Right lobe of liver (tissue), 6 donors: ENCODE measurements around the gene COL23A1. TPM values are rescaled to one million over a fixed set of nuclear protein-coding genes. Genes with fewer than 3 reads are reported as not detected.

Source experiments
- ATAC-seq, 4 donors: fragments of 200-7000 bp; cut with Tn5 transposase; one replicate each; pipeline ENCODE4 v1.9.1; 2020; ENCODE audit warnings: mild to moderate bottlenecking in 4 of 4, moderate library complexity in 4 of 4
- DNase-seq, 3 donors: peaks; one replicate each; pipeline ENCODE4 v3.0.0-alpha.2; 2020
- H3K27ac ChIP-seq, 3 donors: fragments of 200-600 bp; one replicate each; pipeline ENCODE4 v1.8.0; 2022
- H3K27me3 ChIP-seq, 2 donors: fragments of 200-600 bp; one replicate each; pipeline ENCODE4 v1.8.0; 2022
- H3K36me3 ChIP-seq, 4 donors: fragments of 200-600 bp; sonication (generic) in 1 of 4; one replicate each; pipeline versions ENCODE4 v1.5.1 to v1.8.0; 2017 to 2022; ENCODE audit warnings: control low read depth in 1 of 4
- H3K4me1 ChIP-seq, 4 donors: fragments of 200-600 bp; sonication (generic) in 1 of 4; one replicate each; pipeline versions ENCODE4 v1.5.1 to v1.8.0; 2017 to 2022; ENCODE audit warnings: control low read depth in 1 of 4
- H3K4me3 ChIP-seq, 3 donors: fragments of 200-600 bp; one replicate each; pipeline ENCODE4 v1.8.0; 2022
- H3K9me3 ChIP-seq, 4 donors: fragments of 200-600 bp; sonication (generic) in 1 of 4; one replicate each; pipeline versions ENCODE4 v1.5.1 to v1.8.0; 2017 to 2022; ENCODE audit warnings: control low read depth in 1 of 4
- POLR2A ChIP-seq: fragments of 450-650 bp; IDR thresholded peaks from one replicate; pipeline ENCODE4 v1.6.1; 2017; ENCODE audit warnings: antibody characterized with exemption, mild to moderate bottlenecking
- WGBS: methylation state at CpG from one replicate; pipeline ENCODE4 v1.1.6; 2018; ENCODE audit warnings: low coverage, low lambda C conversion rate; ENCODE audit not compliant: insufficient coverage; ENCODE audit errors: missing lambda C conversion rate; 5-methylcytosine and 5-hydroxymethylcytosine counted together
- intact Hi-C, 2 donors: fragments of 100-400 bp; cut with DNase I; formaldehyde crosslinking; loops; one replicate each; pipeline versions ENCODE4 v1.11.2 to v1.14.1; 2022
- total RNA-seq, 6 experiments: library from RNA; depleted of rRNA in 2 of 6; stranded (reverse); fragments of >200 nt in 2 of 6; fragmentation: NEBNext Ultra II Directional in 3 of 6; extraction: Animal tissue kit (Norgen Biotek cat#: 25700) in 3 of 6; gene quantifications; one replicate each; pipeline versions ENCODE4 v1.1.0 to v1.2.4, GENCODE V29; 2016 to 2023
- TF ChIP-seq, protein P1 (sequence below), 4 donors: fragments of 200-600 bp in 3 of 4; fragments of 450-650 bp in 1 of 4; IDR thresholded peaks; one replicate each; pipeline versions ENCODE4 v1.5.1 to v1.8.0; 2016 to 2022; ENCODE audit warnings: antibody characterized with exemption in 4 of 4, mild to moderate bottlenecking in 2 of 4
- donor health status: DM: no; HTN: yes; CAD: no.
- donor health status: DM: no; HTN: no; CAD: no.
- donor health status: DM: no; HTN: no; CAD: no.
- donor health status: DM: no; HTN: yes; CAD: no.
- donor health status: DM: no; HTN: yes; CAD: no.

The COL23A1 gene
- total RNA-seq, 6 experiments from 2014 or later = 0.25 to 1.2 (median 0.50) TPM

DNA sequence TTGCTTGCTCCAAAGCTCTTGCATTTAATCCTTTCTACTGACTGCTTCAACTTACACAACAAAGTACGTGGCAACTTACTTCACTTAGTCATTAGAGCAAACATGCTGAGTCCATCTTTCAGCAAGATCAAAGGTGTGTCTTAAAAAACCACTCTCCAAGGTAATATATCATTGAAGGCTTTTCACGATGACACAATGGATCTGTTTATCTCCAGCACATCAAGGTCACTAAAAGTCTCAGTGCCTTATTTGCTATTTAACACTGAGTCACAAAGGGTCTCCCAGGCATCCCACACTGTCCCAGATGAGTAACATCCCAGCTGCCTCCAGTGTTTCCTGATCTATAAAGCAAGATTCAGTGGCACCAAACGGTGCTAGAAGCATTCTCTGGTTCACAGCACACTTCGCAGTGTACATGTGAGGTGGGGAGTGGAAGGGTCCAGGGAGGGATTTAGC lies 40.3 kb upstream of the COL23A1 start:
- WGBS = 23% methylated on average over 2 of the region's 4 CpGs
- Histone ChIP-seq H3K36me3 (no peaks in the 10 kb centered on the region), H3K9me3 (no peaks in the 10 kb centered on the region), H3K4me1 (peaks cover 0 to under 1% (median under 1%) of the 10 kb centered on the region in 4 donors), H3K27ac (no peak overlapping the region), H3K4me3 (no peak overlapping the region), H3K27me3 (no peaks in the 10 kb centered on the region)
- ATAC-seq (no peak), DNase-seq (no peak)
- intact Hi-C loops = no loop called here
- no peak for TF ChIP-seq POLR2A
- TF ChIP-seq, protein P1, sequence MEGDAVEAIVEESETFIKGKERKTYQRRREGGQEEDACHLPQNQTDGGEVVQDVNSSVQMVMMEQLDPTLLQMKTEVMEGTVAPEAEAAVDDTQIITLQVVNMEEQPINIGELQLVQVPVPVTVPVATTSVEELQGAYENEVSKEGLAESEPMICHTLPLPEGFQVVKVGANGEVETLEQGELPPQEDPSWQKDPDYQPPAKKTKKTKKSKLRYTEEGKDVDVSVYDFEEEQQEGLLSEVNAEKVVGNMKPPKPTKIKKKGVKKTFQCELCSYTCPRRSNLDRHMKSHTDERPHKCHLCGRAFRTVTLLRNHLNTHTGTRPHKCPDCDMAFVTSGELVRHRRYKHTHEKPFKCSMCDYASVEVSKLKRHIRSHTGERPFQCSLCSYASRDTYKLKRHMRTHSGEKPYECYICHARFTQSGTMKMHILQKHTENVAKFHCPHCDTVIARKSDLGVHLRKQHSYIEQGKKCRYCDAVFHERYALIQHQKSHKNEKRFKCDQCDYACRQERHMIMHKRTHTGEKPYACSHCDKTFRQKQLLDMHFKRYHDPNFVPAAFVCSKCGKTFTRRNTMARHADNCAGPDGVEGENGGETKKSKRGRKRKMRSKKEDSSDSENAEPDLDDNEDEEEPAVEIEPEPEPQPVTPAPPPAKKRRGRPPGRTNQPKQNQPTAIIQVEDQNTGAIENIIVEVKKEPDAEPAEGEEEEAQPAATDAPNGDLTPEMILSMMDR (IDR thresholded peaks at IDR 0.05) = no peak

DNA sequence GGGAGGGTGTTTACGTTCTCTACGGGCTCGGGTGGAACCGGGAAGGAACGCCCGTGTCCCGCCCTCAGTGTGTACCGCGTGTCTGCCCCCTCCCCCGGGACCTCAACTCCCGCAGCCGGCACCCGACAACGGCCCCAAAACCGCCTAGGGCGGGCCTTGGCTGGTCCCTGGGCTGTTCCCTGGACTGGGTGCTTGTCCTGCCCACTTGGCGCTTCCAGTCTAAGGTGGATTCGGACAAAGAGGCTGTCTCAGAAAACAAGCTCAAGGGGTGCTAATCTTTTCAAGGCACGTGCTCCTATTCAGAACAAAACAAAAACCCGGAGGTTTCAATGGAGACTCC lies 37.0 kb upstream of the COL23A1 start:
- TF ChIP-seq, protein P1 (IDR thresholded peaks at IDR 0.05) = no peak
- ATAC-seq = no peak
- DNase-seq = no peak
- no peaks in the 10 kb centered on the region for H3K27me3 ChIP-seq
- H3K36me3 ChIP-seq = peaks cover 0 to 10% (median 7%) of the 10 kb centered on the region in 4 donors
- peak overlapping the region; percentile 77 to 99 (median 93) for H3K4me3 ChIP-seq
- H3K4me1 ChIP-seq = peaks cover 0 to 21% (median 9%) of the 10 kb centered on the region in 4 donors
- H3K9me3 ChIP-seq = no peaks in the 10 kb centered on the region
- intact Hi-C loops = no loop called here
- 6% methylated on average over 7 of the region's 20 CpGs for WGBS
- peak overlapping the region; percentile 98 to 100 (median 99) for H3K27ac ChIP-seq

DNA sequence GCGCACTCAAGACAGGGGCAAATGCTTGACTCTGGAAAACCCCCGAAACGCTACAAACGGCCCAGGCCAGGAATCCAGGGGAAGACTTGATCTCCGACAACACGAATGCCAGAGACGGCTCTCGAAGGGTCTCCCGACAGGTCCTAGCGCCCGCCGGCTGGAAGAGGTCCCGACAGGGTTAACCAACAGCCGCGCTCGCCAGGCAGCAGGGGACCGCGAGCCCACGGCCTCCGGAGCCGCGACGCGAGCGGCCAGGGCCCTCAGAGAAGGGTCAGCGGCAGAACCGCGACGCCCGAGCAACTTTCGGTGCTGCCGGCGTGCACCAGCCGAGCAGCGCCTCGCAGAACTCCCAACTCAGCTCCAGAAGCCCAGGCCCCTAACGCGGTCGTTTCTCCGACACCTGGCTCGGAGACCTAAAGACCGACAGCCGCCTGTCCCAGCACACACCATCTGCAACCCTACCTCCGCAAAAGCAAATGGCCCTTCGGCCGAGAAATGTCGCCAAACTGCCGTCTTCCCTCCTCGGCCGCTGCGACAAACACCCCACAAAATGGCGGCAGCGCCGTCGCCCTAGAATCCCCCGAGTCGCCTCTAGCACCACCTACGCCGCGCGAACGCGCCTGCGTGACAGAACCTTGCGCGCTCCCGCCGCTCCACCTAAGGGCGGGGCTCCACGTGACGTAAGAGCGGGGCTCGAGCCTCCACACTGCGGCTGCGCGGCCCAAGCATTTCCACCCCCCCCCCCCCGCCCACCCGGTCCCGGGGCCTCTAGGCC lies 36.5 kb upstream of the COL23A1 start, which contains the start of gene CLK4:
TSS of gene CLK4 (minus strand) at position 567 of the 775 bp plus-strand sequence. CDS start 3,634 bp downstream, outside the sequence.
- Histone ChIP-seq H3K27ac (peak within 1 kb of the TSS; percentile 98 to 100 (median 99)), H3K9me3 (no peaks in the 10 kb centered on the region), H3K36me3 (peaks cover 0 to 16% (median 8%) of the 10 kb centered on the region in 4 donors), H3K4me3 (peak within 1 kb of the TSS; percentile 77 to 99 (median 93)), H3K4me1 (peaks cover 0 to 21% (median 9%) of the 10 kb centered on the region in 4 donors), H3K27me3 (no peaks in the 10 kb centered on the region)
- DNase-seq (peak; percentile 97 to 98 (median 97)), ATAC-seq (peak; percentile 94 to 97 (median 96))
- TF ChIP-seq, protein P1 (IDR thresholded peaks at IDR 0.05) = no peak
- peak; percentile 75 for TF ChIP-seq POLR2A
- 0% methylated on average over 8 of the region's 79 CpGs for WGBS
- intact Hi-C loops = no loop called here

DNA sequence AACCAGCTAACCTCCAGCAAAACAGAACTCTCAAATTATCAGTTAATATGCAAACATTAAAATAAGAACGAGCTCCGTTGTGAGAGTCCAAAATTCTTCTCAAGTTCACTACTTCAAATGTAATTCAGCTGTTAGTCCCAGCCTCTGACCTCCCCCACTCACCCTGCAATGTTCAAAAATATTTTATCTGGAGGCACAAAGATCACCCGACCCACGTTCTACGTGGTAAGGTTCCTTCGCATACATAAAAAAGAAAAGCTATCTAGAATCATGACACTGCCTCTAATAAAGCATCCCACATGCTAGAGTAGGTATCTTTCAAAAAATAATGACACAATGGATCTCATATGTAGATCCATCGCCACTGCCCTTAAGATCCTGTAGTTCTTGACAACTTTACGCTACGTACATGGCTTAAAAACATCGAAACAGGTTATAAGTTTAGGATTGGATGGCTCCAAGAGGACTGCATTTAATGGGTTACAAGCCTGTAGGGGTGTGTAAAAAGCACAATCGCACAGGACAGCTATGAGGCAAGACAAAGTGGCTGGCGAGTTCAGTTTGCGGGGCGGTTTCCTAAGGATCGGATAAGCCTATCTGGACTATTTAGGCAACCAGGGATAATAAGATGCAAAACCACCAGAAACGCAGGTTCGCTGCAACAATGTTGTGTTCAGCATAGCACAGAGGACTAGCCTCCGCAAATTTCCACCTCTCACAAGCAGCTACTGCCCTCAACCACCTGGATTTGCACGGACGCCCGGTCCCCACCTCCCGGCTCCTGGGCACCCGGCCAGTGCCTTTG lies 35.7 kb upstream of the COL23A1 start:
- Histone ChIP-seq H3K4me1 (peaks cover 0 to 21% (median 9%) of the 10 kb centered on the region in 4 donors), H3K27me3 (no peaks in the 10 kb centered on the region), H3K36me3 (peaks cover 0 to 23% (median 12%) of the 10 kb centered on the region in 4 donors), H3K4me3 (peak overlapping the region; percentile 77 to 99 (median 93)), H3K9me3 (no peaks in the 10 kb centered on the region), H3K27ac (peak overlapping the region; percentile 98 to 100 (median 99))
- intact Hi-C loops = no loop called here
- WGBS = 0% methylated on average over 21 of the region's 23 CpGs
- no peak for TF ChIP-seq POLR2A
- TF ChIP-seq, protein P1 (IDR thresholded peaks at IDR 0.05) = no peak
- ATAC-seq (peak; percentile 33 to 43 (median 37)), DNase-seq (no peak)
